NCI-H128 (cell line): ENCODE measurements around the gene ATP8A1.
"Not testable (repeated sequence)": the region's sequence is repeated elsewhere in the genome, so short reads cannot be mapped to it uniquely, and the experiment has no call there.

Experiments
- DNase-seq: peaks from one replicate; lab custom pipeline; 2025; ENCODE audit not compliant: unreplicated experiment; lab: John Stamatoyannopoulos, UW

ATP8A1 gene

DNA sequence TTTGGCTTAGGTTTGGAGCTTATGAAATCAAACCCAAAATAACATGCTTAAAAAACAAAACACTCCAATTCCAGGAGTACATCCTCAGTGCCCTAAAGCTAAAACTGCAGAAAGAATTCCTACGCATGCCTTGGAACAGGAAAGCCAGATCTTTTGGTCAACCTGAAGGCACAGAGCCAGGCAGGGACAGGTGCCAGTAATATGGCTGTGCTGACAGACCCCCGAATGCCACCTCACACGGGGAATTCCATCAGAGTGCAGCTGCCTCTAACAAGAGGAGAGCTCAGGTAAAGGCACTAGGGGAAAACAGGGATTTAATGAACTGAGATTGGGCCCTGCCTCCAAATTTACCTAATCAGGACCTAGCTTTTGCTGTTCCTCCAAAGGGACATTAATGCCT, 182.5 kb downstream of the ATP8A1 start:
- no peak for DNase-seq

- DNase-seq, result no peak
Measured at GRCh38 chr4:42473071-42473684, 183.7 kb downstream of the ATP8A1 start.

DNA sequence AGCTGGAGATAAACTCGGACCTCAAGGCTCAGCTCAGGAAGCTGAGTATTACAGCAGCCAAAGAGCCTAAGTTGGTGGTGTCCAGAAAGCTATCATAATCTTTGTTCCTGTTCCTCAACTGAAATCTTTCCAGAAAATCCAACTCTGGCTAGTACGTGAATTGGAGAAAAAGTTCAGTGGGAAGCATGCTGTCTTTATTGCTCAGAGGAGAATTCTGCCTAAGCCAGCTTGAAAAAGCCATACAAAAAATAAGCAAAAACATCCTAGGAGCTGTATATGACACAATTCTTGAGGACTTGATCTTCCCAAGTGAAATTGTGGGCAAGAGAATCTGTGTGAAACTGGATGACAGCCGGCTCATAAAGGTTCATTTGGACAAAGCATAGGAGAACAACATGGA, 185.0 kb downstream of the ATP8A1 start:
- DNase-seq, result no peak

- DNase-seq, result no peak
Measured at GRCh38 chr4:42470023-42470422, 186.9 kb downstream of the ATP8A1 start.

DNA sequence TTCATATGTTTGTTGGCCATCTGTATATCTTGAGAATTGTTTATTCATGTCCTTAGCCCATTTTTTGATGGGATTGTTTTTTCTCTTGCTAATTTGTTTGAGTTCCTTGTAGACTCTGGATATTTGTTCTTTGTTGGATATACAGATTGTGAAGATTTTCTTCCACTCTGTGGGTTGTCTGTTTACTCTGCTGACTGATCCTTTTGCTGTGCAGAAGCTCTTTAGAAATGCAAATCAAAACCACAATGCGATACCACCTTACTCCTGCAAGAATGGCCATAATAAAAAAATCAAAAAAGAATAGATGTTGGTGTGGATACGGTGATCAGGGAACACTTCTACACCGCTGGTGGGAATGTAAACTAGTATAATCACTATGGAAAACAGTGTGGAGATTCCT, 189.1 kb downstream of the ATP8A1 start:
- not testable (repeated sequence) for DNase-seq

- DNase-seq, result no peak
Measured at GRCh38 chr4:42466273-42466844, 190.5 kb downstream of the ATP8A1 start.

DNA sequence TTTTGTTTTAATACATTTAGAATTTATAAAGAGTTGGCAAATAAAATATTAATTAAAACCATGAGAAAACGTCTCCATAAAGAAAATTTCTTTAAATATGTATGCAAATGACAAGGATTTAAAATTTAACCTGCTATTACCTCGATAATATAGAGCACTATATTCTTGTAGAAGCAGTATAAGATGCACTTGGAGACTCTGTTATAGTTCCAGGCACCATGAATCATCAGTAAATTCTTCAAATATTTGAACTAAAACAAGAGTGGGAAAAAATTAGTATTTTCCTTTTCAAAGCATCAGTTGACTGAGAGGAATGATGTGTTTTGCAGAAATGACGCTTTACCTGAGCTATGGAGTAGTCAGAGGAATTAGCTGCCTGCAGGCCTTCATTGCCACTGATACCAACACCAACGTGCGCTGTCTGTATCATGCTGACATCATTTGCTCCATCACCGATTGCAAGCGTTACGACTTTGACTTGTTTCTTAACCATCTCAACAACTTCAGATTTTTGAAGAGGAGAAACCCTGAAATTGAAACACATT, 192.3 kb downstream of the ATP8A1 start:
- no peak for DNase-seq

DNA sequence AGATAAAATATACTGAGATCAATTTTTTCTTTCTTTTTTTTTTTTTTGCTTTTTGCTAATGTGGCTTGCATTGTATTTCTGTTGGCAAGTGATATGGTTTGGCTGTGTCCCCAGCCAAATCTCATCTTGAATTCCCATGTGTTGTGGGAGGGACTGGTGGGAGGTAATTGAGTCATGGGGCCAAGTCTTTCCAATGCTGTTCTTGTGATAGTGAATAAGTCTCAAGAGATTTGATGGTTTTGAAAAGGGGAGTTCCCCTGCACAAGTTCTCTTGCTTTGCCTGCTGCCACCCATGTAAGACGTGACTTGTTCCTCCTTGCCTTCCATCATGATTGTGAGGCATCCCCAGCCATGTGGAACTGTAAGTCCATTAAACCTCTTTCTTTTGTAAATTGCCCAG, 195.7 kb downstream of the ATP8A1 start:
- not testable (repeated sequence) for DNase-seq

GRCh38 chr4:42460043-42460442, 196.9 kb downstream of the ATP8A1 start:
- no peak for DNase-seq

GRCh38 chr4:42458657-42459056, 198.2 kb downstream of the ATP8A1 start:
- DNase-seq, result no peak

DNA sequence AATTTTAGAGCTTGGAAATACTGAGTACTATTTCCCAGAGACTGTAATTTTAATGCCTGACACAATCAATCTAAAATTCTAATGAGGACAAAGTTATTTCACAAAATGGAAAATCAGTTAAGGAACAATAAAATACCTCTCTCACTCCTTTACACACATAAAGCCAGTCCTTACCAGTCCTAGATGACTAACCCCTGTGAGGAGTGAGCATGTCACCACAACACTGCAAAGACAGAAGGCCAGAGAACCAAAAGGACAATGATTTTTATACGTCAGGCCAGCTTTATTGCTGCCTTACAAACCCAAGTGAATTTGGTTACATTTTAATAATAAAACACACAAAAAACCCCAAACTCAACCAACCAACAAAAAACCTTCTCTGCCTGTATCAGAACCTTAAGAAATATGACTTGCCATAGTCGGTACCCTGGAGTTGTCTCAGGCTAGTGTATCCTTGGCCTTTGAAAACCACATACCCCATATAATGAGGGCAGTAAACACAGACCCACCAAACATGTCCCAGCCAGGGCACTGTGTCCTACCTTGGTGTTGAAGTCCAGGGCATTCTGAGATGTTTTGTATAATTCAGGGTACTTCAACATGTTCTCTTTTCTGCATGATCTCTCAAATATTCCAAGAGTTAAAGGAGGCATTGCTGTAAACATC, 202.0 kb downstream of the ATP8A1 start:
- DNase-seq, result no peak

DNA sequence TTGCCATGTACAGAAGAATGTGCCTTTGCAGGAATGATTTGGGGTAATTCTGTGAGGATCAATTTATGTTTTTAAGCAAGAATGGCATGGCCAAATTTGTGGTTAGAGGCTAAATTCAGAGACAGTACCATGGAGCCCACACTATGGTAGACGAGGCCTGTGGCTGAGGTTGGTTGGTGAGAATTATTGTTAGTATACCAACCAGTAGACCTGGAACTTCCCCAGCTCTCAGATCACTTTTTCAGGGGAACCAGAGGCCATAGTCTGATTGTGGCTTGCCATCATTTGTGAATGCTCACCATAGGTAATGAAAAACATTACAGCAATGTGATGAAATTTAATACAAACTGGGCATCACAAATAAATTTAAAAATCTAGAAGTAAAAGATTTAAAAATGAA, 203.3 kb downstream of the ATP8A1 start:
- DNase-seq, result no peak

- DNase-seq, result no peak
Measured at GRCh38 chr4:42452823-42453222, 204.1 kb downstream of the ATP8A1 start.

- DNase-seq, result no peak
Measured at GRCh38 chr4:42446823-42447222, 210.1 kb downstream of the ATP8A1 start.

DNA sequence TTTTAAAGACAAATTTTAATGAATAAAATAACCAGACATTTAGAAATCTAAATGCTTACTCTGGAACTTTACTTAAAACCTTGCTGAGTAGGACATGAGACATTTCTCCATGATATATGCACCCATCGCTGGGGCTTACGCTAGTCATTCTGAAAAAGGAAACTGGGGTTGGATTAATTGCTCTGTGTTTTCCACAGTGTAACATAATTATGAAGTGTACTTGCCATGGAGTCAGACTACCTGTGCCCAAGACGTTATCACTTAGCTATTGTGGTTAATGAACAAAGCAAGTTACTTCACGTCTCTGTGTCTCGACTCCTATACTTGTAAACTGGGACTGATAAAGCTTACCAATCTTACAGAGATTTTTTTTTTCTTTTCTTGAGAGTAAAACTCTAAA, 211.9 kb downstream of the ATP8A1 start:
- no peak for DNase-seq

DNA sequence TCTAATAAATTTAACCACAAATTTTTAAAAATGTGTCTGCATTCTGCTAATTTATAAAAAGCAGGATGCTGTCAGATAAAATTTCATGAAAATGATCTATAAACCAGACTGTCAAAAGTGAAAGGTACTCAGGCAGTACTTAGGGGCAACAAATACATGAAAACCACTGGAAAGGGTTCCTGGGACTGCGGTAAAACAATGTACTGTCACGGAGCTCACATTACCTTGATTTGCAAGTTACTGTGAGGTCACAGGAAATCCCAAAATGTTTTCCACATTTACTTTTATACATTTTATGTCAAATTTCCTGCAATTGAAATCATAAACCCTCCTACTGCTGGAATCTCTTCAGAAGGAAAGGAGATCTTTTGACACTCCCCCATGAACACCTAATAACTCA, 214.3 kb downstream of the ATP8A1 start:
- no peak for DNase-seq

GRCh38 chr4:42440083-42440482, 216.8 kb downstream of the ATP8A1 start:
- DNase-seq, result no peak

- DNase-seq, result no peak
Measured at GRCh38 chr4:42436928-42437565, 219.9 kb downstream of the ATP8A1 start.

DNA sequence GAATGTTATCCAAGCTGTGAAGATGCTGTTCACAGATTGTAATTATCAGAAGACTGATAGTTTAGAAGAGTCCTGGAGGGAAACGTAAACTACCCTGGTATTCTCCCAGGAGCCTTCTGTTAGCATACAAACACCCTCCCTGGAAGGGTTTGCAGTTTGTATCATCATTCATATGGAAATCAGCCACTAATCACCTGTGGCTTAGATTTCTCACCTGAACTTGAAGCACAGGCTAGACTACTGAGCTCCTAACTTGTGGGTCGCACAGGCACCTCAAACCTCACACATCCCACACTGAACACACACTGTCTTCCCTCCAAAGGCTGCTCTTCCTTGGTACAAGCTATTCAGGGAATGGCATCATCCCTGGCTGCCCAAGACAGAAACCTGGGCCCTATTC, 228.9 kb downstream of the ATP8A1 start:
- no peak for DNase-seq

GRCh38 chr4:42425146-42426065, 231.5 kb downstream of the ATP8A1 start:
- no peak for DNase-seq

DNA sequence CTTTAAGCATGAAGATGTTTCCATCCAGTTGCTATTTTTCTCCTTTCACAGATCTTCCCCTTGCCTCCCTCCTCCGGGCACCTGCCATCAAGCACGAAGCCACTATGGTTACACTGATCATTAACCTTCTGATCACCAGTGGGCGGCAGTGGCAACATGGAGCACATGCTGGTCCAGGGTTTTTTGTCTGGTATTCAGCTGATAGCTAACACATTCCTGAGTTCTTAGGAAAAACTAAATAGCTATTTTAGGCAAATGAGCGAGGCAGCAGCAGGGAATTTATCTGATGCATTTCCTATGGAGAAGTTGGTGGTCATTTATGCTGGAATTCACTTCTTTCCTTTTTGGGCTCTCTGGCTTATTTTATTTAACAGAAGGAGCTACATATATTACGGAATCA, 236.8 kb downstream of the ATP8A1 start:
- DNase-seq, result no peak
